K562 (cell line): ENCODE data around the gene NF2. TPM values are rescaled to one million over a fixed set of nuclear protein-coding genes. Genes with fewer than 3 reads are reported as not detected.

Experiments used
- BRD9 ChIP-seq: fragments of 450-650 bp; IDR thresholded peaks from 2 replicates; pipeline ENCODE4 v1.6.1; 2018; ENCODE audit warnings: low read depth; ENCODE audit not compliant: partially characterized antibody
- CREB1 ChIP-seq, 2 experiments: sonication (generic) in 1 of 2; formaldehyde crosslinking in 1 of 2; IDR thresholded peaks; 2 replicates each; pipeline versions ENCODE4 v1.6.1 to v1.8.0; 2012 to 2022; ENCODE audit warnings: inconsistent platforms in 1 of 2, mild to moderate bottlenecking in 1 of 2, missing genetic modification reagents in 1 of 2, moderate library complexity in 1 of 2
- DACH1 ChIP-seq: fragments of 450-650 bp; IDR thresholded peaks from 2 replicates; pipeline ENCODE4 v1.6.1; 2018; ENCODE audit not compliant: partially characterized antibody
- E2F1 ChIP-seq: sonication (generic); formaldehyde crosslinking; IDR thresholded peaks from 2 replicates; pipeline ENCODE4 v1.8.1; 2023; ENCODE audit warnings: mild to moderate bottlenecking, missing genetic modification reagents, moderate library complexity
- FOXJ3 ChIP-seq: sonication (generic); formaldehyde crosslinking; IDR thresholded peaks from 2 replicates; pipeline ENCODE4 v1.4.0; 2020; ENCODE audit warnings: mild to moderate bottlenecking, missing genetic modification reagents
- HDAC1 ChIP-seq, 2 experiments: fragments of 450-650 bp; IDR thresholded peaks; 2 replicates each; pipeline ENCODE4 v1.6.1; 2016 to 2017; ENCODE audit warnings: inconsistent platforms in 1 of 2, mild to moderate bottlenecking in 1 of 2, moderate library complexity in 1 of 2
- HMG20A ChIP-seq: fragments of 450-650 bp; formaldehyde crosslinking; conservative IDR thresholded peaks from 2 replicates; pipeline ENCODE4 v1.4.0; 2020; ENCODE audit warnings: mild to moderate bottlenecking, mixed read lengths
- KAT2B ChIP-seq: IDR thresholded peaks from one replicate; pipeline ENCODE4 v1.6.1; 2012; ENCODE audit warnings: low read depth, mild to moderate bottlenecking, control low read depth, inconsistent platforms, low read length, moderate library complexity
- MTF1 ChIP-seq: fragments of 250-450 bp; sonication (Bioruptor Pico); IDR thresholded peaks from 2 replicates; pipeline ENCODE4 v1.9.0; 2021; ENCODE audit warnings: moderate library complexity, mild to moderate bottlenecking, inconsistent platforms, borderline replicate concordance
- NR3C1 ChIP-seq: sonication (generic); formaldehyde crosslinking; IDR thresholded peaks from 2 replicates; pipeline ENCODE4 v1.8.1; 2022; ENCODE audit warnings: missing genetic modification reagents
- NR4A1 ChIP-seq, 2 experiments: fragments of 250-450 bp in 1 of 2; fragments of 450-650 bp in 1 of 2; sonication (Bioruptor Pico) in 1 of 2; IDR thresholded peaks; 2 replicates each; pipeline versions ENCODE4 v1.4.0 to v1.6.1; 2016 to 2020; ENCODE audit warnings: mild to moderate bottlenecking in 2 of 2, missing compliant biosample characterization in 1 of 2, missing genetic modification characterization in 1 of 2, moderate library complexity in 1 of 2
- POLR2G ChIP-seq: fragments of 200-400 bp; formaldehyde crosslinking; IDR thresholded peaks from 2 replicates; pipeline ENCODE4 v1.6.1; 2017; ENCODE audit warnings: low read depth, mild to moderate bottlenecking, antibody characterized with exemption, low read length, moderate library complexity
- RBM17 ChIP-seq: fragments of 200-400 bp; formaldehyde crosslinking; IDR thresholded peaks from 2 replicates; pipeline ENCODE4 v1.6.1; 2017; ENCODE audit warnings: low read depth, mild to moderate bottlenecking, low read length, borderline replicate concordance
- RBM25 ChIP-seq: fragments of 200-400 bp; formaldehyde crosslinking; IDR thresholded peaks from 2 replicates; pipeline ENCODE4 v1.6.1; 2018; ENCODE audit warnings: low read length, low read depth, moderate library complexity; ENCODE audit not compliant: severe bottlenecking
- SMAD4 ChIP-seq: fragments of 250-450 bp; sonication (Bioruptor Pico); conservative IDR thresholded peaks from 2 replicates; pipeline ENCODE4 v1.8.0; 2021; ENCODE audit warnings: inconsistent platforms, mild to moderate bottlenecking, moderate library complexity
- SMARCA4 ChIP-seq: fragments of 450-650 bp; IDR thresholded peaks from 2 replicates; pipeline ENCODE4 v1.6.1; 2016
- STAG1 ChIP-seq: sonication (generic); formaldehyde crosslinking; IDR thresholded peaks from 2 replicates; pipeline ENCODE4 v1.5.0; 2020; ENCODE audit warnings: missing genetic modification reagents, borderline replicate concordance
- TRIM25 ChIP-seq: fragments of 450-650 bp; IDR thresholded peaks from 2 replicates; pipeline ENCODE4 v1.7.0; 2016; ENCODE audit warnings: borderline replicate concordance
- ZBTB11 ChIP-seq, 3 experiments: fragments of 200-800 bp in 1 of 3; fragments of 250-450 bp in 1 of 3; fragments of 450-650 bp in 1 of 3; sonication (Bioruptor Pico) in 1 of 3; sonication (Bioruptor generic) in 1 of 3; formaldehyde crosslinking in 1 of 3; IDR thresholded peaks; 2 replicates each; pipeline versions ENCODE4 v1.6.1 to v1.8.0; 2016 to 2022; ENCODE audit warnings: mild to moderate bottlenecking in 2 of 3, missing genetic modification characterization in 2 of 3, missing compliant biosample characterization in 1 of 3, moderate library complexity in 1 of 3
- ZNF12 ChIP-seq: sonication (generic); formaldehyde crosslinking; IDR thresholded peaks from 2 replicates; pipeline ENCODE4 v1.4.0; 2020; ENCODE audit warnings: mild to moderate bottlenecking, missing genetic modification reagents
- polyA plus RNA-seq, 8 experiments: library from polyadenylated mRNA; depleted of rRNA in 4 of 8; stranded (reverse) in 5 of 8; unstranded in 3 of 8; fragments of >200 nt; fragmentation: Nextera tagmentation in 2 of 8; fragmentation: Illumina TruSeq in 1 of 8; extraction: Ambion mirVana in 2 of 8; extraction: Trizol in 1 of 8; gene quantifications; 2 replicates each; pipeline versions ENCODE4 v1.2.1 to v1.2.3, GENCODE V29; 2011 to 2014; ENCODE audit warnings: inconsistent platforms in 1 of 8, missing spikeins in 1 of 8
- total RNA-seq, 7 experiments: library from RNA; depleted of rRNA in 6 of 7; stranded (reverse); fragments of >200 nt in 6 of 7; fragmentation: Illumina TruSeq in 2 of 7; extraction: Trizol in 2 of 7; gene quantifications; 2 replicates each; pipeline versions ENCODE4 v1.2.1 to v1.2.3, GENCODE V29; 2011 to 2021; ENCODE audit warnings: low replicate concordance in 1 of 7

Gene NF2
- total and polyA plus RNA-seq, 9 of the 15 experiments (the other 6 are each of a cell fraction or from before 2014, with no cell fraction given), result 2.2 to 32.5 (median 15.2) TPM

GRCh38 chr22:29603358-29604075 lies at the start of gene NF2 (continued):
- TF ChIP-seq STAG1 (CRISPR knock-in tag), result no peak
- peak; percentile 89 for TF ChIP-seq ZNF12 (CRISPR knock-in tag)
- peak in 1 of 2 experiments; percentile 62; a peak in 1 of 4 replicates for TF ChIP-seq HDAC1 (IDR thresholded peaks at IDR 0.05)
- peak; percentile 79; the same call in 1 of the 2 replicates for TF ChIP-seq E2F1 (CRISPR knock-in tag)
- no peak for TF ChIP-seq BRD9
- TF ChIP-seq SMARCA4, result no peak
- TF ChIP-seq RBM17, result no peak
- TF ChIP-seq RBM25, result peak; percentile 78
- peak; percentile 89 for TF ChIP-seq CREB1 (IDR thresholded peaks at IDR 0.05)
- TF ChIP-seq CREB1 (CRISPR knock-in tag; IDR thresholded peaks at IDR 0.05), result peak; percentile 91
- no peak for TF ChIP-seq MTF1 (CRISPR knock-in tag)
- no peak for TF ChIP-seq NR3C1 (CRISPR knock-in tag)
- peak in 1 of 3 experiments; percentile 79; a peak in 1 of 6 replicates for TF ChIP-seq ZBTB11 (CRISPR knock-in tag; IDR thresholded peaks at IDR 0.05)
- no peak for TF ChIP-seq FOXJ3 (CRISPR knock-in tag)
- TF ChIP-seq NR4A1 (CRISPR knock-in tag; IDR thresholded peaks at IDR 0.05), result no peak
- peak; percentile 67; the same call in 1 of the 2 replicates for TF ChIP-seq NR4A1 (tag; IDR thresholded peaks at IDR 0.05)
- TF ChIP-seq DACH1, result no peak
- TF ChIP-seq POLR2G, result peak; percentile 87
- no peak for TF ChIP-seq TRIM25
- TF ChIP-seq KAT2B, result no peak
- peak; percentile 47 for TF ChIP-seq SMAD4
- TF ChIP-seq HMG20A (CRISPR knock-in tag), result no peak
